ENCODE results near the gene KLK1.
A peak's percentile ranks its signal among the peaks of the same experiment; 100 is the strongest.

Gene KLK1

DNA sequence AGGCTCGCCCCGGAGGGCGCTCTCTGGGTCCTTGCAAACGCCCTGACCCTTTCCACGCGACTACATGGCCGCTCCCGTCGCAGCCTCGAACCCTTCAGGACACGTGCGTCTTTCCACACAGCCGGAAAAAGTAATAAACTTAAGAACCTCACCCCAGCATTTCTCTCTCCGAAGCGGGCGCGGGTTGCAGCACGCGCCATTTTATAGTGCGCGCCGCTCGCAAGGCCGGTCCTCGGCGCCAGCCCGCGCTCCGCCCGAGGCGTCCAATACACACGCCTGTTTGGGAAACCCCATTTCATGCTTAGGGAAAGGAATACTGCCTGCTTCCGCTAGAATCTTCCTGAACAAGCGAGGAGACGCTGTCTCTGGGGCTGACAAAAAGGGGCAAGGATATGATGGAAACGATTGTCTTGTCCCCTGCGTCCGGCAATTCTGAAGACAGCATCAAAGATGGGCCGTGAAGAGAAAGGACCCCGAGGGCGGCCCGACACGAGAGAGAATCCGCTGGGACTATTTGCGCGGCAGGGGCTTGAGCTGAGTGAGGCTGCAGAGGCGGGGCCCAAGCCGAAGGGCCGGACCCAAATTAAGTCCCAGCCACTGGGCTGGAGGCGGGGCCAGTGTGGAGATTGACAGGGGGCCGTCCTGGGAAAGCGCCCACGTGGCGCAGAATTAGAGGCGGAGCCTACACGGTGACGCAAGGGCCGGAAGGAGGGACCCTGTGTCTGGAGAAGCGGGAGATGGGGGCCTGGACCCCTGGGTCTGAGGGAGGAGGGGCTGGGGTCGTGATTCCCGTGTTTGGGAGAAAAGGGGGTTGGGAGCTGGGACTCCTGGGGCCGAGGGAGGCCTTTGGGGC, 18.9 kb downstream of the KLK1 start:
- Histone ChIP-seq H3K4me1 (ENCODE audit: insufficient read depth, low read length) (peaks cover 14% of the 10 kb centered on the region), H3K27ac (ENCODE audit: low read depth, low read length) (peak overlapping the region; percentile 96), H3K36me3 (ENCODE audit: insufficient read depth, low read length) (no peaks in the 10 kb centered on the region), H3K9ac (ENCODE audit: low read length) (peak overlapping the region; percentile 39), H3K4me3 (ENCODE audit: low read depth in 1 of 2, low read length in 2 of 2) (peak overlapping the region; percentile 76 to 83), H3K9me3 (ENCODE audit: low read length) (no peaks in the 10 kb centered on the region), H3K27me3 (ENCODE audit: control insufficient read depth in 1 of 2, insufficient read depth in 2 of 2, low read length in 2 of 2) (no peaks in the 10 kb centered on the region)

DNA sequence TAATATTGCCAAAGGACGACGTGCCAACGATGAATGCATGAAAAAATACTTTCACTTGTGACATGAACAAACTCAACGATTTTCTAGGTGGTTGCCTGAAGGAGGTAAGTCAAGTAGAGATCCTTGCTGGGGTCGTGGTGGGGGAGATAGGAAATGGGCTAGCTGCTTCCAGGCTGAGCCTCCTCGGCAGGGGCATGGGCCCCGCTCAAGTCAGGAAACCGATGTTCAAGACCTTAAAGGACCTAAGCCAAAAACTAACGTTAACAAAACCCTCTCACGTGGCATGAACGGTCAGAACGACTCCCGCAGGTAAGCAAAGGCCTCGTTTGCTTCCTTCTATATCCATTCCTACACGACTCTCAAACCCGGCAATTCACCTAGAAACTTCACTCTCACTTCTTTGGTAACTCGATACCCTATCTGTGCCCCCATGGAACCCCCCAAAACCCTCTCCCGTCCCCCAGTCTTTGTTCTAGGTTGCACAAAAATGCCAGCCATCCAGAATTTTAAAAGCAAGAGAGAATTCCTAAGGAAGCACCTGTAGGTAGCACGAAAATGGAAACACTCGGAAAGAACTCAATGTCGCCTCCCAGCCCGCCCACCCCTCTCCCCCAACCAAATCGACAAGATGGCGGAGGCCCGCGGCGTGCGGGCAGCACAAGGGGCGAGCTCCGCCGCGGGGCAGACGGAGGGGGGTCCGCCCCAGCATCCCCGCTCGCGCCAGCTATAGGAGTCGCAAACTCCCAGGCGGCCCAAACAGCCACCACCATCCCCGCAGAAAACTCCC, 19.8 kb downstream of the KLK1 start:
- H3K4me3 ChIP-seq (ENCODE audit: low read depth in 1 of 2, low read length in 2 of 2) = peak overlapping the region; percentile 76 to 83
- peak overlapping the region; percentile 96 for H3K27ac ChIP-seq (ENCODE audit: low read depth, low read length)
- H3K9me3 ChIP-seq (ENCODE audit: low read length) = no peaks in the 10 kb centered on the region
- H3K9ac ChIP-seq (ENCODE audit: low read length) = peak overlapping the region; percentile 27
- no peaks in the 10 kb centered on the region for H3K27me3 ChIP-seq (ENCODE audit: control insufficient read depth in 1 of 2, insufficient read depth in 2 of 2, low read length in 2 of 2)
- H3K4me1 ChIP-seq (ENCODE audit: insufficient read depth, low read length) = peaks cover 14% of the 10 kb centered on the region
- H3K36me3 ChIP-seq (ENCODE audit: insufficient read depth, low read length) = no peaks in the 10 kb centered on the region

DNA sequence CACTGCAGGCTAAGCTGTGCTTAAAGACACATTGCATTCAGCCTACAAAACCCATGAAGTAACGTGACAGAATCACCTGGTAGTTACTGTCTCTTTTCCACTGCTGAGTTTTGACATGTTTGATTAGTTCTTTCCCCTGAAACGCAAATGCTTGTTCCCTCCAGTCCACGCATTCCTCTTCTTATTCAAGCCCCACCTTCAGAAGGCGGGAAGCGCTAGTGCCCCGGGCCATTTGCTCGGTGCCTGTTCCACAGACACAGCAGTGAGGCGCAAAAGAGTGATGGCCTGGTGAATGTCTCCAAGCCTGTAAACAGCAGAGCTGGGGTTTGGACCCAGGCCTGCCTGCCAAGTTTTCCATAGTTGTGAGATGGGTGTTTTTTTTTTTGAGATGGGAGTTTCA, 22.5 kb downstream of the KLK1 start:
- Histone ChIP-seq H3K36me3 (ENCODE audit: insufficient read depth, low read length) (peaks cover 18% of the 10 kb centered on the region), H3K27ac (ENCODE audit: low read depth, low read length) (no peak overlapping the region), H3K4me3 (ENCODE audit: low read depth in 1 of 2, low read length in 2 of 2) (no peak overlapping the region), H3K27me3 (ENCODE audit: control insufficient read depth in 1 of 2, insufficient read depth in 2 of 2, low read length in 2 of 2) (no peaks in the 10 kb centered on the region), H3K4me1 (ENCODE audit: insufficient read depth, low read length) (peaks cover 14% of the 10 kb centered on the region), H3K9ac (ENCODE audit: low read length) (no peak overlapping the region), H3K9me3 (ENCODE audit: low read length) (no peaks in the 10 kb centered on the region)

DNA sequence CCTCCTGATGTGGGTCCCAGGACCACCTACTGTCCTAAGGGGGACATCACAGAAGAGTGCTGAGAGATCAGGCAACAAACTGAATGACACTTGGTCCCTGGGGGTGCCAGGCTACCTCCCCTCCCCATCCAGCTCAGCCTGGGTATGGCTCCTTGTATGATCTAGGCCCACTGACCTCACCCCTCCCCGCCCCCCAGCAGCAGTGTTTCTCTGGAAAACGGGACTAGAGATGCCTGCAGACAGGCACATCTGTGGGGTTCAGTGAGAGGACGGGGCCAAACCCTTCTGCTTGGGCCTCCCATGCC, 24.1 kb downstream of the KLK1 start:
- Histone ChIP-seq H3K4me3 (ENCODE audit: low read depth in 1 of 2, low read length in 2 of 2) (no peak overlapping the region), H3K9ac (ENCODE audit: low read length) (no peak overlapping the region), H3K27ac (ENCODE audit: low read depth, low read length) (no peak overlapping the region), H3K36me3 (ENCODE audit: insufficient read depth, low read length) (peaks cover 18% of the 10 kb centered on the region), H3K9me3 (ENCODE audit: low read length) (no peaks in the 10 kb centered on the region), H3K27me3 (ENCODE audit: control insufficient read depth in 1 of 2, insufficient read depth in 2 of 2, low read length in 2 of 2) (no peaks in the 10 kb centered on the region), H3K4me1 (ENCODE audit: insufficient read depth, low read length) (peaks cover 8% of the 10 kb centered on the region)

DNA sequence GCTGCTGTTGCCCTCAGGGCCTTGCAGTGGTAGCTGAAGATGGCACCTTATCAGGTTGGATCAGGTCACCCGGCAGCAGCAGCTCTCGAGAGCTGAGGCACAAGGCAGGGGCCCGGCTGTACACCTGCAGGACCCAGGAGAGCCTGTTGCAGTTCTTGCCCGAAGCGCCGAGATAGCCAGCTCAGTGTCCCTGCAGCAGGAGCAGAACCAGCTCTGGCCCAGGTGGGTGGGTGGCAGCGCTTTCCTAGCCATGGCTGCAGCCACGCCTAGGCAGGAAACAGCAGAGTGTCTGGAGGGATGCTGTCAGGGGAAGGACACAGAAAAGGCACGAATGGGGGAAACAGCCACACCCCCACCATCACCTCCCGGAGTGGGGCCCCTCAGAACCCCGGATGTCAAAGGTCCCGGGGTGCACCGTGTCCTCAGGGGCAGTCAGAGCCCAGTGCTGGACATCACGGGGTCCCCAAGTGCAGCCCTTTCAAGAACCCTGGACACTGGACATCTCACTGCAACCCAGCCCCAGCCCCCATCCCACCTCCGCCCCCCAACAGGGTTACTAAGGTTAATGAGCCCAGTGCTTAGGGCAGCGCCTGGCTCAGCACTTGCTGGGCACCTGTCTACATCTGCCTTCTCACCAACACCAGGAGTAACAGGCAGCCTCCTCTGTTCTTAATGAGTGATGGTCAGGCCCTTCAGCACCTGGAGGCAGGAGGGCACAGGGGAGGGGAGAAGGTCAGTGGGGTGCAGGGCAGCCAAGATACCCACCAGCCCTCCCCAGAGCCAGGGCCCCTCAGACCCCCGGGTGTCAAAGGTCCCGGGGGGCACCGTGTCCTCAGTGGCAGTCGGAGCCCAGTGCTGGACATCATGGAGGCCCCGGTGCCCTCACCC, 24.7 kb downstream of the KLK1 start:
- no peak overlapping the region for H3K27ac ChIP-seq (ENCODE audit: low read depth, low read length)
- peaks cover 8% of the 10 kb centered on the region for H3K4me1 ChIP-seq (ENCODE audit: insufficient read depth, low read length)
- no peak overlapping the region for H3K4me3 ChIP-seq (ENCODE audit: low read depth in 1 of 2, low read length in 2 of 2)
- H3K27me3 ChIP-seq (ENCODE audit: control insufficient read depth in 1 of 2, insufficient read depth in 2 of 2, low read length in 2 of 2) = no peaks in the 10 kb centered on the region
- H3K9me3 ChIP-seq (ENCODE audit: low read length) = no peaks in the 10 kb centered on the region
- peaks cover 18% of the 10 kb centered on the region for H3K36me3 ChIP-seq (ENCODE audit: insufficient read depth, low read length)
- no peak overlapping the region for H3K9ac ChIP-seq (ENCODE audit: low read length)

DNA sequence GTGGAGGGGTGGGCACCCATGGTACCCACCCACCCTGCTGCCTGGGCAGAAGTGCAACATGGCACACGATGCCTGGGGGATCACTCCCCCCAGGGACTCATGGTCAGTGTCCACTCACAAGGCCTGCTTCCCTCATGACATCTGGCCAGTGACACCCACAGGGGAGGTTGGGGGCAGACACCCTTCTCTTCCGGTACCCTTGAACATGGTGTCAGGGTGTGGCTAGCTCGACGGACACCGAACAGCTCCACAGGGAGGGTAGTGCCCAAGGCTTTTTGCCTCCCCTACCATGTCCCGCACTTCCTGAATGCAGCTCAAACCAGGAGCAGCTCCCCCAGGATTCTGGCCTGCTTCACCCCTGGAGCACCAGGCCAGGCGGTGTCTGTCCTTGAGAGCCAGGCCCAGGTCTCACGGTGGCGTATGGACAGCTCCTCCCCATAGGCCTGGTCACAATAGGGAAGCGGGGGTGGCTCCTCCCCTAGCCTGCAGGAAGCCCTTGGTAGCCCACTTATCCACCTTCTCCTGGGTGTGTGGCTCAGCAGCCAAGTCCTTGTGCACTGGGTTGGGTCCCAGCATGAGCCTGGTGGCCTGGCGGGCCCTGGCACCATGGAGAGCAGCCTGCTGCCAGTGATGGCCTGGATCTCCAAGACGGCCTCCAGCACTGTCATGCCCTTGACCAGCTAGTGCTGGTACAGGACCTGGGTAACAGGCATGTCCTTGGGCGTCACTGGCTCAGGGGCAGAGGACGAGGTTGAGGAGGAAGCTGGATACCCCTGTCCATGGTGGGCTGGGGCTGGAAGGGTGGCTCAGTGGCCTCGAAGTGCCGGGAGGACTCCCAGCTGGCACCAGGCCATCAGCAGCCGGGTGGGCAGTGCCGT, 25.6 kb downstream of the KLK1 start:
- H3K9ac ChIP-seq (ENCODE audit: low read length) = no peak overlapping the region
- peaks cover 0 to 8% of the 10 kb centered on the region in 2 donors for H3K27me3 ChIP-seq (ENCODE audit: control insufficient read depth in 1 of 2, insufficient read depth in 2 of 2, low read length in 2 of 2)
- H3K27ac ChIP-seq (ENCODE audit: low read depth, low read length) = no peak overlapping the region
- no peaks in the 10 kb centered on the region for H3K9me3 ChIP-seq (ENCODE audit: low read length)
- H3K4me3 ChIP-seq (ENCODE audit: low read depth in 1 of 2, low read length in 2 of 2) = no peak overlapping the region
- peaks cover 18% of the 10 kb centered on the region for H3K36me3 ChIP-seq (ENCODE audit: insufficient read depth, low read length)
- H3K4me1 ChIP-seq (ENCODE audit: insufficient read depth, low read length) = no peaks in the 10 kb centered on the region

DNA sequence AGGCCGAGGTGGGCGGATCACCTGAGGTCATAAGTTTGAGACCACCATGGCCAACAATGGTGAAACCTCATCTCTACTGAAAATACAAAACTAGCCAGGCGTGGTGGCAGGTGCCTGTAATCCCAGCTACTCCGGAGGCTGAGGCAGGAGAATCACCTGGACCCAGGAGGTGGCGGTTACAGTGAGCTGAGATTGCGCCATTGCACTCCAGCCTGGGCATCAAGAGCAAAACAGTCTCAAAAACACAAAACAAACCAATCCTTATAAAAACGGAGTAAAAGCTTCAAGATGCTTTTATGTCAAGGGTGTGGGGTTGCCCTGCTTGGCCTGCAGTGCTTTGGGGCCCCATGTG, 26.2 kb downstream of the KLK1 start:
- peaks cover 0 to 8% of the 10 kb centered on the region in 2 donors for H3K27me3 ChIP-seq (ENCODE audit: control insufficient read depth in 1 of 2, insufficient read depth in 2 of 2, low read length in 2 of 2)
- H3K9me3 ChIP-seq (ENCODE audit: low read length) = no peaks in the 10 kb centered on the region
- H3K4me1 ChIP-seq (ENCODE audit: insufficient read depth, low read length) = no peaks in the 10 kb centered on the region
- H3K27ac ChIP-seq (ENCODE audit: low read depth, low read length) = no peak overlapping the region
- no peak overlapping the region for H3K4me3 ChIP-seq (ENCODE audit: low read depth in 1 of 2, low read length in 2 of 2)
- peaks cover 18% of the 10 kb centered on the region for H3K36me3 ChIP-seq (ENCODE audit: insufficient read depth, low read length)
- no peak overlapping the region for H3K9ac ChIP-seq (ENCODE audit: low read length)

DNA sequence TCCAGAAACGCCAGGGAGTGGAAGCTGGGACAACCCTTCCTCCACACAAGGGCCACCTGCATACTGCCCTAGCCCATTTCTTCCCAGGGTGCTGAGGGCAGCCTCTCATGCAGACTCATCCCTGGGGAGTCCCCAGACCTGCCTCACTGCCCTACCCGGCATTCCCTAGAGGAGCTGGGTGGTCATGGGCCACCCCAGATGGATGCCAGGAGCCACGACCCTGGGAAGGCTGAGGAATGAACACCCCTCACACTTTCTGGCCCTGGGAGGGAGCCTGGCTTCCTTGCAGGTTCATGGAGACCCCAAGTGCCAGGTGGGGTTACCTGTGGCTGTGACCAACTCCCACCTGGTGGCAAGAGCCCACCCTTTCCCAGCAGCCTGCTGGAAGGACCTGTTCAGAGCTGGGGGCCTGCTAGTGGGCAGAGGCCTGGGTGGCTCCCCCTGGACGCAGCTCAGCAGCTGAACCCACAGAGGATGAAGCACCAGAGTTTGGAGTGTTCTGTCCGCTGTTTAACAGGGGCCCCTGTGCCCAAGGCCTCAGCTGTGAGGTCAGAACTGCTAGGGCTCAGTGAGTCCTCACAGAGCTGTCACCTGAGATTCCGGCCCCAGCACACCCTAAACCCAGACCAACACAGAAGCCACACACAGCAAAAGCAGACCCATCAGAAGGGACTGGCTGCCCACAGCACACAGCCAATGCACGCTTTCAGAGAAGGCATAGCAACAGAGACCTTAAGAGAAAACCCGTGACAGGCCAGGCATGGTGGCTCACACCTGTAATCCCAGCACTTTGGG, 26.8 kb downstream of the KLK1 start:
- H3K36me3 ChIP-seq (ENCODE audit: insufficient read depth, low read length) = peaks cover 18% of the 10 kb centered on the region
- H3K9ac ChIP-seq (ENCODE audit: low read length) = no peak overlapping the region
- H3K9me3 ChIP-seq (ENCODE audit: low read length) = no peaks in the 10 kb centered on the region
- no peaks in the 10 kb centered on the region for H3K4me1 ChIP-seq (ENCODE audit: insufficient read depth, low read length)
- H3K27ac ChIP-seq (ENCODE audit: low read depth, low read length) = no peak overlapping the region
- H3K27me3 ChIP-seq (ENCODE audit: control insufficient read depth in 1 of 2, insufficient read depth in 2 of 2, low read length in 2 of 2) = peaks cover 0 to 8% of the 10 kb centered on the region in 2 donors
- no peak overlapping the region for H3K4me3 ChIP-seq (ENCODE audit: low read depth in 1 of 2, low read length in 2 of 2)

DNA sequence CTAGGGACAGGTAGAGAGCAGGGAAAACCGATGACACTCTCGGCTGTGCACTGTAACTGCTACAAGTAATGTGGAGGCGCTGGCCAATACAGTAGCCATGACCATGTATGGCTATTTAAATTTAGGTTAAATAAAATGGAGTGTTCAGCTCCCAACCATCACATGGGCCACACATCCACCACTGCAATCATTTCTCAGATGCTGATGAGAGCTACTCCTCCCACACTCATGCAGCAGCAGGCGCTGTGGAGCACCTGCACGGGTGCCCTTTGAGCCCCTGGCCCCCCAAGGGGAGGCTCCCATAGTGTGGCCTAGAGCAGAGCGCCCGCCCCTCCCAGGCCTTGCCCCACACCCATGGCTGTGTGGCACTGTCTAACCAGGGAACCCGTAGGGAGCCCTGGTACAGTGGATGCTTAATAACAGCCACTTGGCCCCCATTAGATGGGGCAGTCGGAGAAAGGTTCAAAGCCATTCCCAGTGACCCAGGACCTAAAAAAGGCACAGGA, 27.4 kb downstream of the KLK1 start:
- Histone ChIP-seq H3K9me3 (ENCODE audit: low read length) (no peaks in the 10 kb centered on the region), H3K27me3 (ENCODE audit: control insufficient read depth in 1 of 2, insufficient read depth in 2 of 2, low read length in 2 of 2) (peaks cover 0 to 8% of the 10 kb centered on the region in 2 donors), H3K36me3 (ENCODE audit: insufficient read depth, low read length) (peaks cover 18% of the 10 kb centered on the region), H3K4me1 (ENCODE audit: insufficient read depth, low read length) (no peaks in the 10 kb centered on the region), H3K9ac (ENCODE audit: low read length) (no peak overlapping the region), H3K4me3 (ENCODE audit: low read depth in 1 of 2, low read length in 2 of 2) (no peak overlapping the region), H3K27ac (ENCODE audit: low read depth, low read length) (no peak overlapping the region)

DNA sequence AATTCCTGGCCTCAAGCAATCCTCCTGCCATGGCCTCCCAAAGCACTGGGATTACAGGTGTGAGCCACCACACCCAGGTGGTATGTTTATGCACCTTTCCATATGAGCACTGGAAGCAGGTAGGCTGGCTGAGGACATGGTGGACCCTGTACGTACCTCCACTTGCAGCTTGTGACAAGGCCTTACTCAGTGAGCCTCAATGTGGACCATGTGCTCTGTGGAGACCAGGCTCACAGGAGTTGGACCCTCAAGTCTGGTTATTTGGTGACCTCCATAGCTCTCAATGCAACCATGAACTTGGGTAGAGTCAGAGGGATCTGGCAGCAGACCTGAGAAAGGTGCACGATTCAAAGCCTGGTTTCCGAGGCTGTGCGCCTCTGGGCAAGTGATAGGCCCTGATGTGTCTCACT, 27.9 kb downstream of the KLK1 start:
- Histone ChIP-seq H3K36me3 (ENCODE audit: insufficient read depth, low read length) (peaks cover 18% of the 10 kb centered on the region), H3K4me3 (ENCODE audit: low read depth in 1 of 2, low read length in 2 of 2) (no peak overlapping the region), H3K27me3 (ENCODE audit: control insufficient read depth in 1 of 2, insufficient read depth in 2 of 2, low read length in 2 of 2) (peaks cover 0 to 8% of the 10 kb centered on the region in 2 donors), H3K4me1 (ENCODE audit: insufficient read depth, low read length) (no peaks in the 10 kb centered on the region), H3K9me3 (ENCODE audit: low read length) (no peaks in the 10 kb centered on the region), H3K27ac (ENCODE audit: low read depth, low read length) (no peak overlapping the region), H3K9ac (ENCODE audit: low read length) (no peak overlapping the region)
